K562 (cell line): ENCODE results near the gene IL20RB. TPM values are rescaled to one million over a fixed set of nuclear protein-coding genes. Genes with fewer than 3 reads are reported as not detected.

ENCODE experiments used
- ATAC-seq: fragments of 200-7000 bp; cut with Tn5 transposase; 3 replicates; pipeline ENCODE4 v1.9.1; 2020; ENCODE audit warnings: moderate library complexity
- BruUV-seq: library from RNA; stranded (reverse); fragments of 400-500 nt; replicated peaks from 2 replicates; lab custom pipeline; 2021; lab: Mats Ljungman, UMichigan
- CTCF ChIA-PET: fragments of 300-600 bp; formaldehyde crosslinking; extraction: SDS; loops from one replicate; lab custom pipeline; 2021; ENCODE audit warnings: low intra/inter-chr PET ratio; lab: Yijun Ruan, JAX
- POLR2A ChIA-PET: fragments of 300-600, 350-650 bp; sonication (Branson Sonifier 250); formaldehyde crosslinking; extraction: SDS; loops from one replicate; lab custom pipeline; 2021; ENCODE audit warnings: antibody characterized with exemption, inconsistent platforms; lab: Yijun Ruan, JAX
- DNase-seq, 4 experiments: peaks; one replicate each; pipeline versions ENCODE4 v3.0.0 to v3.0.0-alpha.2; 2011 to 2018; ENCODE audit warnings: low spot score in 3 of 4, mixed read lengths in 3 of 4; ENCODE audit errors: extremely low read depth in 1 of 4
- FAIRE-seq: peaks from 2 replicates; lab custom pipeline; 2011; peaks lifted over from hg19 to GRCh38; lab: Jason Lieb, UNC
- H2AFZ ChIP-seq: 2 replicates; pipeline ENCODE4 v1.6.0; 2011; ENCODE audit warnings: low read depth, low read length, control low read depth, inconsistent platforms
- H3K27ac ChIP-seq: fragments of 200-600 bp; 3 replicates; pipeline ENCODE4 v1.8.0; 2011; ENCODE audit warnings: low read depth, mild to moderate bottlenecking, control low read depth, inconsistent platforms, low read length, moderate library complexity, mixed read lengths; ENCODE audit errors: extremely low read depth
- H3K27me3 ChIP-seq, 2 experiments: fragments of 300-600 bp in 1 of 2; 2 replicates in 1 of 2; 3 replicates in 1 of 2; pipeline versions ENCODE4 v1.6.0 to v1.8.0; 2011; ENCODE audit warnings: inconsistent platforms in 2 of 2, low read length in 2 of 2, mild to moderate bottlenecking in 1 of 2, mixed read lengths in 1 of 2, moderate library complexity in 1 of 2; ENCODE audit not compliant: control insufficient read depth in 2 of 2, insufficient read depth in 2 of 2
- H3K36me3 ChIP-seq: fragments of 300-600 bp; 3 replicates; pipeline ENCODE4 v1.8.0; 2011; ENCODE audit warnings: mild to moderate bottlenecking, low read length, inconsistent platforms; ENCODE audit not compliant: control insufficient read depth, insufficient read depth
- H3K4me1 ChIP-seq, 2 experiments: fragments of 200-600 bp in 1 of 2; replicated peaks in 1 of 2; 2 replicates in 1 of 2; 3 replicates in 1 of 2; pipeline versions ENCODE4 v1.5.1 to v1.8.0; 2011; ENCODE audit warnings: inconsistent platforms in 2 of 2, low read length in 2 of 2, mild to moderate bottlenecking in 1 of 2, mixed read lengths in 1 of 2, moderate library complexity in 1 of 2; ENCODE audit not compliant: control insufficient read depth in 2 of 2, insufficient read depth in 2 of 2
- H3K4me2 ChIP-seq: 2 replicates; pipeline ENCODE4 v1.6.1; 2011; ENCODE audit warnings: low read length, control low read depth, inconsistent platforms, mixed read lengths; ENCODE audit not compliant: insufficient read depth
- H3K4me3 ChIP-seq: fragments of 200-600 bp; sonication (generic), shearing (Covaris generic); 2 replicates; pipeline ENCODE4 v1.5.1; 2016; ENCODE audit warnings: control low read depth, inconsistent platforms
- H3K79me2 ChIP-seq: fragments of 200-600 bp; 3 replicates; pipeline ENCODE4 v1.8.0; 2011; ENCODE audit warnings: low read length, inconsistent platforms; ENCODE audit not compliant: control insufficient read depth, insufficient read depth
- H3K9ac ChIP-seq, 2 experiments: 2 replicates each; pipeline versions ENCODE4 v1.6.0 to v1.6.1; 2011; ENCODE audit warnings: low read depth in 2 of 2, low read length in 2 of 2, control low read depth in 1 of 2, inconsistent platforms in 1 of 2, mild to moderate bottlenecking in 1 of 2, mixed read lengths in 1 of 2; ENCODE audit not compliant: insufficient read depth in 1 of 2
- H3K9me1 ChIP-seq: one replicate; pipeline ENCODE4 v1.6.0; 2011; ENCODE audit warnings: inconsistent platforms, mild to moderate bottlenecking, low read length, moderate library complexity; ENCODE audit not compliant: control insufficient read depth, insufficient read depth
- H3K9me3 ChIP-seq: replicated peaks from 2 replicates; pipeline ENCODE4 v1.5.1; 2011; ENCODE audit warnings: low read depth, low read length, inconsistent platforms; ENCODE audit not compliant: control insufficient read depth, insufficient read depth
- H4K20me1 ChIP-seq: replicated peaks from 2 replicates; pipeline ENCODE4 v1.6.1; 2011; ENCODE audit warnings: low read length, inconsistent platforms, mixed read lengths; ENCODE audit not compliant: control insufficient read depth, insufficient read depth
- ARID3B ChIP-seq: fragments of 250-450 bp; sonication (Bioruptor Pico); IDR thresholded peaks from 2 replicates; pipeline ENCODE4 v1.4.0; 2020; ENCODE audit warnings: borderline replicate concordance
- LEF1 ChIP-seq: fragments of 450-650 bp; IDR thresholded peaks from 2 replicates; pipeline ENCODE4 v1.6.1; 2016; ENCODE audit warnings: mild to moderate bottlenecking
- XRCC3 ChIP-seq: fragments of 450-650 bp; IDR thresholded peaks from 2 replicates; pipeline ENCODE4 v1.6.1; 2017; ENCODE audit warnings: mild to moderate bottlenecking, moderate library complexity
- ZNF41 ChIP-seq: fragments of 250-450 bp; sonication (Bioruptor Pico); conservative IDR thresholded peaks from 2 replicates; pipeline ENCODE4 v1.4.0; 2020; ENCODE audit warnings: mild to moderate bottlenecking
- WGBS: fragments of 100-300 bp; shearing (Covaris generic); methylation state at CpG from one replicate; pipeline ENCODE4 v1.1.6; 2016; ENCODE audit warnings: low coverage, mixed read lengths; ENCODE audit not compliant: insufficient coverage; ENCODE audit errors: missing lambda C conversion rate; 5-methylcytosine and 5-hydroxymethylcytosine counted together
- in situ Hi-C: fragments of 300-500 bp; cut with MboI; formaldehyde crosslinking; loops from 4 replicates; pipeline ENCODE4 v1.15.0; 2018; ENCODE audit warnings: inconsistent platforms, mixed read lengths
- intact Hi-C: fragments of 100-400 bp; cut with micrococcal nuclease; formaldehyde crosslinking; loops from 2 replicates; pipeline ENCODE4 v1.14.2; 2022
- polyA plus RNA-seq, 8 experiments: library from polyadenylated mRNA; depleted of rRNA in 4 of 8; stranded (reverse) in 5 of 8; unstranded in 3 of 8; fragments of >200 nt; fragmentation: Nextera tagmentation in 2 of 8; fragmentation: Illumina TruSeq in 1 of 8; extraction: Ambion mirVana in 2 of 8; extraction: Trizol in 1 of 8; gene quantifications; 2 replicates each; pipeline versions ENCODE4 v1.2.1 to v1.2.3, GENCODE V29; 2011 to 2014; ENCODE audit warnings: inconsistent platforms in 1 of 8, missing spikeins in 1 of 8
- total RNA-seq, 7 experiments: library from RNA; depleted of rRNA in 6 of 7; stranded (reverse); fragments of >200 nt in 6 of 7; fragmentation: Illumina TruSeq in 2 of 7; extraction: Trizol in 2 of 7; gene quantifications; 2 replicates each; pipeline versions ENCODE4 v1.2.1 to v1.2.3, GENCODE V29; 2011 to 2021; ENCODE audit warnings: low replicate concordance in 1 of 7
- TF ChIP-seq, protein P1 (sequence below): sonication (generic); formaldehyde crosslinking; IDR thresholded peaks from 2 replicates; pipeline ENCODE4 v1.8.0; 2022; ENCODE audit warnings: missing genetic modification reagents, mild to moderate bottlenecking, moderate library complexity, borderline replicate concordance
- TF ChIP-seq, protein P2 (sequence below): fragments of 200-800 bp; sonication (Bioruptor generic); IDR thresholded peaks from 2 replicates; pipeline ENCODE4 v1.6.1; 2017; ENCODE audit warnings: missing genetic modification characterization, missing compliant biosample characterization

The IL20RB gene
- total and polyA plus RNA-seq, 9 of the 15 experiments (the other 6 are each of a cell fraction or from before 2014, with no cell fraction given): 0.77 to 9.9 (median 6.1) TPM

- Histone ChIP-seq H3K79me2 (no peaks in the 10 kb centered on the region), H3K9me3 (no peaks in the 10 kb centered on the region), H2AFZ (no peak overlapping the region), H3K27me3 (peaks cover 0 to 27% of the 10 kb centered on the region in 2 experiments; a peak in 2 of 5 replicates), H3K4me1 (no peaks in the 10 kb centered on the region; a peak in 1 of 5 replicates), H3K9ac (no peak overlapping the region), H3K36me3 (no peaks in the 10 kb centered on the region), H3K27ac (no peak overlapping the region), H4K20me1 (no peaks in the 10 kb centered on the region), H3K9me1 (no peaks in the 10 kb centered on the region), H3K4me2 (no peak overlapping the region), H3K4me3 (no peak overlapping the region)
- WGBS: 4% methylated on average over 3 of the region's 3 CpGs
- TF ChIP-seq LEF1: no peak
- no TSS peak for BruUV-seq
- intact Hi-C loops (no loop called here), in situ Hi-C loops (loop anchor here (10.0 kb wide), 1 partner anchor 1892 kb away; no protein-coding TSS in a partner anchor)
- DNase-seq: no peak
- ATAC-seq: no peak
- POLR2A ChIA-PET: interaction anchor here (0.7 kb wide), 1 partner anchor 117 kb away, joined by 3 read pairs; no protein-coding TSS in a partner anchor
- CTCF ChIA-PET: no interaction called here
- FAIRE-seq: no peak
Measured at GRCh38 chr3:137026701-137027100, 68.9 kb downstream of the IL20RB start.

DNA sequence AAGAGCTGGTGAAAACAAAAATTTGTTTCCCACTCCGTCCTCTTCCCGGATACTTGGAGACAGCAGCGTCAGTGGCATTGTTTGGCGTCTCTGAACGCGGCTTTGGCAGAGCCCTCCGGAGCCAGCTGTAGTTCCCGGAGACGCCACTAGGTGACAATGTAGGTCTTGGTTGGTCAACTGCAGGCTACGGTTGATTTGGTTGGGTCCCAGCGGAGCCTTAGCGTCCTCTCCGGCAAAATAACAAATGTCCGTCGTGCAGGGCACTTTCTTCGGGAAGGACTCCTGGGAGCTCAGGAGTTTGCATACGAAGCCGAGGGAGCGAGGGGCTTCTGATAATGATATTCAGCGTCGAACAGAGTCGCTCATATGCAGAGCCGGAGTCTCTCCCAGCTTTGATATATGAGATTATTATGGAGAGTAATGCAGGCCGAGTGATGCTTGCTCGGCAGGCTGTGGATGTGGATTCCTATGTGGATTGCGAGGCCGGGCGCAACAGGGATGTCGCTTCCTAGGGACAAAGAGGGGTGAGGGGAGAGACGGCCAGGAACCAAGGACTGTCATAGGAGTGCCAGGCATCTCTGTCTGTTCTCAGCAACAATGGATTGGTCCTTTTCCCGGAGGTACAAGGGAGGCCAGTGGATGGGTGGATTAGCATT lies 74.8 kb downstream of the IL20RB start:
- Histone ChIP-seq H3K27me3 (peaks cover 3 to 11% of the 10 kb centered on the region in 2 experiments; a peak in 3 of 5 replicates), H3K4me3 (no peak overlapping the region), H3K9me3 (no peaks in the 10 kb centered on the region), H2AFZ (peak overlapping the region; percentile 63), H3K4me2 (peak overlapping the region; percentile 33), H3K79me2 (no peaks in the 10 kb centered on the region), H3K27ac (no peak overlapping the region), H3K9me1 (no peaks in the 10 kb centered on the region), H3K4me1 (peaks cover 0 to 3% of the 10 kb centered on the region in 2 experiments; a peak in 3 of 5 replicates), H3K36me3 (no peaks in the 10 kb centered on the region), H3K9ac (no peak overlapping the region), H4K20me1 (no peaks in the 10 kb centered on the region)
- intact Hi-C loops: loop anchor here (2.0 to 10.0 kb wide), 3 partner anchors 762 to 940 kb away; no protein-coding TSS in a partner anchor
- POLR2A ChIA-PET: interaction anchor here (0.7 kb wide), 2 partner anchors 20 to 174 kb away, joined by 3 read pairs; no protein-coding TSS in a partner anchor
- BruUV-seq: no TSS peak
- ATAC-seq: peak; percentile 90
- in situ Hi-C loops: no loop called here
- FAIRE-seq: peak; percentile 70
- CTCF ChIA-PET: interaction anchor here (0.7 kb wide), 1 partner anchor 954 kb away, joined by 3 read pairs; no protein-coding TSS in a partner anchor
- DNase-seq: peak; percentile 72 to 77 (median 75)
- 7% methylated on average over 31 of the region's 31 CpGs for WGBS
- TF ChIP-seq, protein P1, sequence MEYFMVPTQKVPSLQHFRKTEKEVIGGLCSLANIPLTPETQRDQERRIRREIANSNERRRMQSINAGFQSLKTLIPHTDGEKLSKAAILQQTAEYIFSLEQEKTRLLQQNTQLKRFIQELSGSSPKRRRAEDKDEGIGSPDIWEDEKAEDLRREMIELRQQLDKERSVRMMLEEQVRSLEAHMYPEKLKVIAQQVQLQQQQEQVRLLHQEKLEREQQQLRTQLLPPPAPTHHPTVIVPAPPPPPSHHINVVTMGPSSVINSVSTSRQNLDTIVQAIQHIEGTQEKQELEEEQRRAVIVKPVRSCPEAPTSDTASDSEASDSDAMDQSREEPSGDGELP (CRISPR knock-in tag): 0 out of 2 replicates have a peak, but pooled peaks have one; percentile 19
- TF ChIP-seq XRCC3 (no peak), ZNF41 (CRISPR knock-in tag) (no peak), ARID3B (CRISPR knock-in tag) (no peak)
- TF ChIP-seq, protein P2, sequence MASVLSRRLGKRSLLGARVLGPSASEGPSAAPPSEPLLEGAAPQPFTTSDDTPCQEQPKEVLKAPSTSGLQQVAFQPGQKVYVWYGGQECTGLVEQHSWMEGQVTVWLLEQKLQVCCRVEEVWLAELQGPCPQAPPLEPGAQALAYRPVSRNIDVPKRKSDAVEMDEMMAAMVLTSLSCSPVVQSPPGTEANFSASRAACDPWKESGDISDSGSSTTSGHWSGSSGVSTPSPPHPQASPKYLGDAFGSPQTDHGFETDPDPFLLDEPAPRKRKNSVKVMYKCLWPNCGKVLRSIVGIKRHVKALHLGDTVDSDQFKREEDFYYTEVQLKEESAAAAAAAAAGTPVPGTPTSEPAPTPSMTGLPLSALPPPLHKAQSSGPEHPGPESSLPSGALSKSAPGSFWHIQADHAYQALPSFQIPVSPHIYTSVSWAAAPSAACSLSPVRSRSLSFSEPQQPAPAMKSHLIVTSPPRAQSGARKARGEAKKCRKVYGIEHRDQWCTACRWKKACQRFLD: no peak
